Neuronal stem cell (in vitro differentiated cells): ENCODE measurements around the gene SIM2.

Experiments
- DNase-seq: peaks from one replicate; pipeline ENCODE4 v3.0.0-alpha.2; 2013; ENCODE audit warnings: low spot score
- H2AFZ ChIP-seq: one replicate; pipeline ENCODE4 v1.6.1; 2013; ENCODE audit warnings: mild to moderate bottlenecking, low read length, inconsistent platforms
- H2AK5ac ChIP-seq: 2 replicates; pipeline ENCODE4 v1.6.1; 2013; ENCODE audit warnings: low read depth, mild to moderate bottlenecking, inconsistent platforms, low read length, moderate library complexity, mixed read lengths
- H2BK120ac ChIP-seq: 2 replicates; pipeline ENCODE4 v1.6.1; 2013; ENCODE audit warnings: low read depth, mild to moderate bottlenecking, inconsistent platforms, low read length, moderate library complexity, mixed read lengths
- H2BK12ac ChIP-seq: one replicate; pipeline ENCODE4 v1.6.1; 2013; ENCODE audit warnings: low read length, inconsistent platforms
- H2BK15ac ChIP-seq: 2 replicates; pipeline ENCODE4 v1.6.1; 2013; ENCODE audit warnings: mild to moderate bottlenecking, low read length, inconsistent platforms, mixed read lengths
- H2BK5ac ChIP-seq: one replicate; pipeline ENCODE4 v1.6.1; 2013; ENCODE audit warnings: inconsistent platforms, mild to moderate bottlenecking, low read length, moderate library complexity
- H3K14ac ChIP-seq: one replicate; pipeline ENCODE4 v1.6.1; 2013; ENCODE audit warnings: low read length, inconsistent platforms
- H3K18ac ChIP-seq: 2 replicates; pipeline ENCODE4 v1.6.1; 2013; ENCODE audit warnings: low read length, inconsistent platforms
- H3K23ac ChIP-seq: 2 replicates; pipeline ENCODE4 v1.6.1; 2013; ENCODE audit warnings: low read depth, mild to moderate bottlenecking, mixed read lengths, low read length, inconsistent platforms; ENCODE audit not compliant: poor library complexity
- H3K27ac ChIP-seq: replicated peaks from 3 replicates; pipeline ENCODE4 v1.5.1; 2013; ENCODE audit warnings: low read length, inconsistent platforms
- H3K27me3 ChIP-seq, 3 experiments: 2 replicates each; pipeline ENCODE4 v1.6.1; 2013; ENCODE audit warnings: low read length in 3 of 3, mild to moderate bottlenecking in 2 of 3, inconsistent platforms in 1 of 3, low read depth in 1 of 3, mixed read lengths in 1 of 3, moderate library complexity in 1 of 3; ENCODE audit not compliant: control insufficient read depth in 3 of 3, insufficient read depth in 3 of 3
- H3K36me3 ChIP-seq, 2 donors: replicated peaks in 1 of 2; 2 replicates each; pipeline ENCODE4 v1.6.1; 2013; ENCODE audit warnings: low read length in 2 of 2; ENCODE audit not compliant: control insufficient read depth in 2 of 2, insufficient read depth in 2 of 2
- H3K4ac ChIP-seq: 2 replicates; pipeline ENCODE4 v1.6.1; 2013; ENCODE audit warnings: inconsistent platforms, mild to moderate bottlenecking, low read length, moderate library complexity
- H3K4me1 ChIP-seq, 2 donors: 1 replicate in 1 of 2; 2 replicates in 1 of 2; pipeline ENCODE4 v1.6.1; 2013; ENCODE audit warnings: low read length in 2 of 2, low read depth in 1 of 2; ENCODE audit not compliant: control insufficient read depth in 2 of 2, insufficient read depth in 1 of 2
- H3K4me2 ChIP-seq: one replicate; pipeline ENCODE4 v1.6.1; 2013; ENCODE audit warnings: mild to moderate bottlenecking, low read length, inconsistent platforms; ENCODE audit not compliant: insufficient read depth, poor library complexity, severe bottlenecking
- H3K4me3 ChIP-seq, 2 donors: 2 replicates each; pipeline ENCODE4 v1.5.1; 2013; ENCODE audit warnings: low read length in 2 of 2, mild to moderate bottlenecking in 2 of 2, inconsistent platforms in 1 of 2, moderate library complexity in 1 of 2
- H3K79me1 ChIP-seq: one replicate; pipeline ENCODE4 v1.6.1; 2013; ENCODE audit warnings: low read depth, mild to moderate bottlenecking, inconsistent platforms, low read length, moderate library complexity
- H3K9ac ChIP-seq: one replicate; pipeline ENCODE4 v1.6.1; 2013; ENCODE audit warnings: mild to moderate bottlenecking, low read depth, low read length, inconsistent platforms; ENCODE audit not compliant: poor library complexity
- H3K9me3 ChIP-seq, 2 donors: replicated peaks in 1 of 2; 2 replicates each; pipeline versions ENCODE3 to v1.6.1; 2013; ENCODE audit warnings: low read length in 2 of 2, mild to moderate bottlenecking in 2 of 2, inconsistent platforms in 1 of 2, low read depth in 1 of 2, mixed read lengths in 1 of 2, moderate library complexity in 1 of 2; ENCODE audit not compliant: control insufficient read depth in 2 of 2, insufficient read depth in 1 of 2
- H4K8ac ChIP-seq: one replicate; pipeline ENCODE4 v1.6.1; 2013; ENCODE audit warnings: low read depth, mild to moderate bottlenecking, inconsistent platforms, low read length, moderate library complexity
- H4K91ac ChIP-seq: one replicate; pipeline ENCODE4 v1.6.1; 2013; ENCODE audit warnings: low read length, low read depth, mild to moderate bottlenecking, inconsistent platforms; ENCODE audit not compliant: poor library complexity
- WGBS, 2 donors: extraction: QIAGEN DNeasy Blood & Tissue Kit; methylation state at CpG; one replicate each; pipeline ENCODE4 v1.1.7; 2013; ENCODE audit warnings: missing lambda C conversion rate in 2 of 2, mixed read lengths in 1 of 2; ENCODE audit not compliant: insufficient read length in 2 of 2, insufficient replicate concordance in 1 of 2; ENCODE audit errors: extremely low coverage in 2 of 2; 5-methylcytosine and 5-hydroxymethylcytosine counted together

The SIM2 gene

DNA sequence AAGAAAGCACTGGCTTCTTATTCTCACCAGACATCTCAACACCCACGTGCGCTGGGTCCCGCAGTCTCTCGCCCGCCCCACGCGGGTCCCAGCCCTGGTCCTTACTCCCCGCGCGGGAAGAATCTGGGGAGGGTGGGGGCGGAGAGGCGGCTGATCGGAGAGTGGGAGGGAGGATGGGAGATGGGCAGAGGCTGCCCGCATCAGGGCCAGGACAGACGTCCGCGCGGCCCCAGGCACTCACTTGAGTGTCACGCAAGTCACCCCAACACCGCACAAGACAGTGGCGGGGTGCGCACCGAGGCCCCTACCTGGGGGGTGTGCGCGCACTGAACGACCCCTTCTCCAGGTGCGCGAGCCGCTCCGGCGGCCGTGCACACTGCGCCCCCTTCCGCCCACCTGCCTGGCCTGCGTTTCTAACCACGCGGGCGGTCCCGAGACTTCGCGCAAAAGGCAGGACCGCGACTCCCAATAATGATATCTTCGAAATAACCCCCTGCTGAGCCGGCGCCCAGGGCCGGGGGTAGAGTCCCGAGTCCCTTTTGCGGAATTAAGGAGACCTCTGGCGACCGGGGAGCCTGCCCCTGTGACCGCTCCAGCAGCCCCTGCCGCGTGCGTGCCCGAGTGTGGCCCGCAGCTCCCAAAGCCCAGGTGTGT is 6.0 kb upstream of the SIM2 start:
- H3K9ac ChIP-seq = no peak overlapping the region
- no peak overlapping the region for H2BK15ac ChIP-seq
- peaks cover 0 to 3% of the 10 kb centered on the region in 2 donors for H3K4me1 ChIP-seq
- H2BK120ac ChIP-seq = no peak overlapping the region
- peak overlapping the region; percentile 59 for H3K18ac ChIP-seq
- DNase-seq = peak; percentile 59
- H3K9me3 ChIP-seq = peaks cover 3 to 4% of the 10 kb centered on the region in 2 donors
- H2BK12ac ChIP-seq = no peak overlapping the region
- H3K79me1 ChIP-seq = no peaks in the 10 kb centered on the region
- peak overlapping the region; percentile 46 for H3K4me2 ChIP-seq
- peaks cover 53 to 98% (median 81%) of the 10 kb centered on the region in 3 experiments for H3K27me3 ChIP-seq
- no peak overlapping the region for H2BK5ac ChIP-seq
- no CpG with 5 or more reads among the region's 57 CpGs for WGBS, 2 donors
- no peak overlapping the region for H3K4ac ChIP-seq
- no peak overlapping the region for H4K8ac ChIP-seq
- H3K27ac ChIP-seq = no peak overlapping the region
- peak overlapping the region in 1 of 2 donors; percentile 51 for H3K4me3 ChIP-seq
- H4K91ac ChIP-seq = no peak overlapping the region
- H2AK5ac ChIP-seq = peak overlapping the region; percentile 34
- peak overlapping the region; percentile 25 for H3K14ac ChIP-seq
- H3K36me3 ChIP-seq = no peaks in the 10 kb centered on the region
- H3K23ac ChIP-seq = peak overlapping the region; percentile 62
- H2AFZ ChIP-seq = peak overlapping the region; percentile 43

DNA sequence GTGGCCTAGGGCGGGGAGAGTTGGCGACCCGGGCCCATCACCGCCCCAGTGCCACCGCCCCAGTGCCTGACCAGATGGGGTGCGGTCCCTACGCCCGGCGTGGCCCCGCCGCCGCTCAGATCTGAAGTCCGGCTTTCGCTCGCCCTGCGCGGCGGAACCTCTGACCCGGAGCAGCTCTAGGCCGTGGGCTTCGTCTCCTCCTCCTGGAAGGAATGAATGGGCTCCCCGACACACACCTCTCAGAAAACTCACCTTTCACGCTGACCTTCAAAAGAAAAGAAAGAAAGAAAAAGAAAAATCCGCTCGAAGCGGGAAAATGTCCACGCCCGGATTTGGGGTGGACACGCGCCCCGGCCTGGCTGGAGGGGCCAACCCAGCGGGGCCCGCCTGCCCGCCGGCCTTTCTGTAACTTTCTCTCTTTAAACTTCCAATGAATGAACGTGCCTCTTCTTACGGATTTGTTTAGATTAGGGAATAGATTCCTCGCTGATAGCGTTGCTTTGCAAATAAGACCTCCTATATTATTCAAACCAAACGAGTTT is 5.4 kb upstream of the SIM2 start:
- Histone ChIP-seq H4K91ac (no peak overlapping the region), H4K8ac (no peak overlapping the region), H3K23ac (peak overlapping the region; percentile 62), H3K4me2 (peak overlapping the region; percentile 46), H3K36me3 (no peaks in the 10 kb centered on the region), H2BK5ac (no peak overlapping the region), H3K4ac (no peak overlapping the region), H3K27ac (no peak overlapping the region), H3K18ac (peak overlapping the region; percentile 59), H3K27me3 (peaks cover 59 to 98% (median 87%) of the 10 kb centered on the region in 3 experiments), H2BK120ac (no peak overlapping the region), H3K9ac (no peak overlapping the region), H3K4me3 (peak overlapping the region in 1 of 2 donors; percentile 51), H2AFZ (peak overlapping the region; percentile 43), H3K14ac (peak overlapping the region; percentile 25), H2AK5ac (peak overlapping the region; percentile 34), H3K9me3 (peaks cover 1 to 3% of the 10 kb centered on the region in 2 donors), H2BK15ac (no peak overlapping the region), H3K4me1 (peaks cover 4 to 5% of the 10 kb centered on the region in 2 donors), H2BK12ac (no peak overlapping the region), H3K79me1 (peaks cover 2% of the 10 kb centered on the region)
- no CpG with 5 or more reads among the region's 40 CpGs for WGBS, 2 donors
- DNase-seq = peak; percentile 39

DNA sequence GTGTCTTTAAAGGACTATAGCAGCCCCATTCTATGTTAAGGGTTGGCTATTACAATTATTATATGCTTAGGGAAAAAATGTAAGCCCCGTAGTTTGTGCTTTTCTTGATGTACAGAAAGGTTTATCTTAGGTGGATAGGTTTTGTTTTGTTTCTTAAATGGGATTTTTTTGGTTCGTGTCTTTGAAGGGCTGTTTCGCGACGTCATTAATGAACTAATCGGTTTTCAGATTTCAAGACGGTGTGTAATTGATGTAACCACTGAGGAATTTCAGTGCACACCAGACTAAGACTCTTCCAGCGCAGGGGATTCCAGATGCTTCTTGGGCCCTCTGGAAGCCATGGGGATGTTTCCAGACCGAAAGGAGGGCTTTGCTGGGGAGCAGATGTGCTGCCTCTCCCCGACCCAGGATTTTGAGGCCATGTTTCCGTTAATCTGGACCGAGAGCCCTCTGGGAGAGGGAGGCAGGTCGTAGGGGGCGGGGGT is 4.8 kb upstream of the SIM2 start:
- H4K8ac ChIP-seq = no peak overlapping the region
- no peaks in the 10 kb centered on the region for H3K36me3 ChIP-seq
- H3K27ac ChIP-seq = no peak overlapping the region
- H4K91ac ChIP-seq = no peak overlapping the region
- DNase-seq = no peak
- no peak overlapping the region for H2AFZ ChIP-seq
- no peak overlapping the region for H3K23ac ChIP-seq
- peaks cover 4 to 7% of the 10 kb centered on the region in 2 donors for H3K4me1 ChIP-seq
- H3K9me3 ChIP-seq = peaks cover 0 to 3% of the 10 kb centered on the region in 2 donors
- peaks cover 2% of the 10 kb centered on the region for H3K79me1 ChIP-seq
- no peak overlapping the region for H3K14ac ChIP-seq
- H3K4me2 ChIP-seq = no peak overlapping the region
- no peak overlapping the region for H3K4ac ChIP-seq
- H2BK120ac ChIP-seq = no peak overlapping the region
- peaks cover 61 to 98% (median 91%) of the 10 kb centered on the region in 3 experiments for H3K27me3 ChIP-seq
- no peak overlapping the region for H2BK5ac ChIP-seq
- WGBS, 2 donors = no CpG with 5 or more reads among the region's 14 CpGs
- H3K4me3 ChIP-seq = no peak overlapping the region
- no peak overlapping the region for H2BK12ac ChIP-seq
- H3K9ac ChIP-seq = no peak overlapping the region
- no peak overlapping the region for H2BK15ac ChIP-seq
- H2AK5ac ChIP-seq = no peak overlapping the region
- no peak overlapping the region for H3K18ac ChIP-seq

DNA sequence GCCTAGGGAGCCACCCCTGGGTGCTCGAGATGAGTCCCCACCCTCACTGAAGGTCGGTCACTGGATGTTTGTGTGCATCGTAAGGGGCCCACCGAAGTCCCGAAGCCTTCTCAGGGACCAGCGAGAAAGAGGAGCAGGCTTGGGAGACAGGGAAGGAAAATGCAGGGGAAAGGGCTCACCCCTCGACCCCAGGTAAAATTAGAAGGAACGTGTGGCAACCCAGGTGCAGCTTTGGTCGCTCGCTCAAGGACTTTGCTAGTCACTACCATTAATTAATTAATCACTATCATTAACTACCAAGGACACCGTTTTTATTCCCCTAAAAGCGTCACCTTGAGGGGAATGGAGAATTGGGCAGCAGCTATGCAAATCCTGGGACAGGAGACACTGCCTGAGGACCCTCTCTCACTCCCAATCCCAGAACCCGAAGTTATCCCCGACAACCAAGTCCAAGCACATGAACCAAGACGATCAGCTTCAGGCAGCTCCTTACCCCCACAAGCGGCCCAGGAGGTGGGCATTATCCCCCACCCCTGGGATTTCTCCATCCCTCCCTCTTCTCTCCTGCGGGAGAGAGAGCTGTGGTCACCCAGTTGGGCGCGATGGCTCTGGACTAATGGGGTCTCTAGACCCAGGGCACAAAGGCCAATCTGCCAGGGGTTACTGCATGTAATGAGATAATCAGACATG is 4.2 kb upstream of the SIM2 start:
- H3K36me3 ChIP-seq = no peaks in the 10 kb centered on the region
- H3K4me1 ChIP-seq = peaks cover 6 to 10% of the 10 kb centered on the region in 2 donors
- no peak overlapping the region for H3K9ac ChIP-seq
- peaks cover 0 to 3% of the 10 kb centered on the region in 2 donors for H3K9me3 ChIP-seq
- H2BK15ac ChIP-seq = no peak overlapping the region
- H2BK5ac ChIP-seq = no peak overlapping the region
- no peak overlapping the region for H3K18ac ChIP-seq
- H3K4me3 ChIP-seq = no peak overlapping the region
- H4K8ac ChIP-seq = no peak overlapping the region
- no peak overlapping the region for H3K27ac ChIP-seq
- no CpG with 5 or more reads among the region's 19 CpGs for WGBS, 2 donors
- H2BK120ac ChIP-seq = no peak overlapping the region
- DNase-seq = no peak
- H3K4me2 ChIP-seq = no peak overlapping the region
- no peak overlapping the region for H2AK5ac ChIP-seq
- H3K79me1 ChIP-seq = peaks cover 2% of the 10 kb centered on the region
- H3K4ac ChIP-seq = no peak overlapping the region
- no peak overlapping the region for H3K14ac ChIP-seq
- no peak overlapping the region for H2AFZ ChIP-seq
- H3K27me3 ChIP-seq = peaks cover 68 to 98% (median 98%) of the 10 kb centered on the region in 3 experiments
- no peak overlapping the region for H2BK12ac ChIP-seq
- no peak overlapping the region for H3K23ac ChIP-seq
- no peak overlapping the region for H4K91ac ChIP-seq
